ENCODE data around the gene ALG6. TPM values are rescaled to one million over a fixed set of nuclear protein-coding genes. Genes with fewer than 3 reads are reported as not detected.

The ALG6 gene
- total RNA-seq, 1 donor from 2014 or later: 8.4 TPM

- no peak for TF ChIP-seq CTCF (IDR thresholded peaks at IDR 0.05; ENCODE audit: partially characterized antibody, unreplicated experiment)
- H3K27ac Mint-ChIP-seq (ENCODE audit: unreplicated experiment): no peak overlapping the region
- H3K4me3 Mint-ChIP-seq (ENCODE audit: unreplicated experiment): no peak overlapping the region
- peaks cover 4% of the 10 kb centered on the region for H3K9me3 Mint-ChIP-seq (ENCODE audit: unreplicated experiment)
- H3K36me3 Mint-ChIP-seq (ENCODE audit: unreplicated experiment): peaks cover 9% of the 10 kb centered on the region
- H3K4me1 Mint-ChIP-seq (ENCODE audit: low read depth, unreplicated experiment): peaks cover 2% of the 10 kb centered on the region
- DNase-seq: no peak
- H3K27me3 Mint-ChIP-seq (ENCODE audit: unreplicated experiment): peaks cover 7% of the 10 kb centered on the region
Observed at GRCh38 chr1:63363014-63363413, 4.4 kb upstream of the ALG6 start.

- Mint-ChIP-seq H3K27me3 (ENCODE audit: unreplicated experiment) (peaks cover 7% of the 10 kb centered on the region), H3K27ac (ENCODE audit: unreplicated experiment) (peak overlapping the region; percentile 44), H3K4me1 (ENCODE audit: low read depth, unreplicated experiment) (peaks cover 2% of the 10 kb centered on the region), H3K36me3 (ENCODE audit: unreplicated experiment) (peaks cover 9% of the 10 kb centered on the region), H3K4me3 (ENCODE audit: unreplicated experiment) (peak overlapping the region; percentile 90), H3K9me3 (ENCODE audit: unreplicated experiment) (peaks cover 3% of the 10 kb centered on the region)
- DNase-seq: no peak
- TF ChIP-seq CTCF (IDR thresholded peaks at IDR 0.05; ENCODE audit: partially characterized antibody, unreplicated experiment): no peak
Observed at GRCh38 chr1:63366908-63367214, 566 bp upstream of the ALG6 start.

GRCh38 chr1:63368131-63368530, 704 bp downstream of the ALG6 start:
- Mint-ChIP-seq H3K27me3 (ENCODE audit: unreplicated experiment) (peaks cover 7% of the 10 kb centered on the region), H3K27ac (ENCODE audit: unreplicated experiment) (peak overlapping the region; percentile 75), H3K4me1 (ENCODE audit: low read depth, unreplicated experiment) (peaks cover 2% of the 10 kb centered on the region), H3K9me3 (ENCODE audit: unreplicated experiment) (peaks cover 3% of the 10 kb centered on the region), H3K36me3 (ENCODE audit: unreplicated experiment) (peaks cover 9% of the 10 kb centered on the region), H3K4me3 (ENCODE audit: unreplicated experiment) (peak overlapping the region; percentile 97)
- no peak for TF ChIP-seq CTCF (IDR thresholded peaks at IDR 0.05; ENCODE audit: partially characterized antibody, unreplicated experiment)
- no peak for DNase-seq

GRCh38 chr1:63379583-63379982, 12.2 kb downstream of the ALG6 start:
- no peak for DNase-seq
- Mint-ChIP-seq H3K9me3 (ENCODE audit: unreplicated experiment) (no peaks in the 10 kb centered on the region), H3K27me3 (ENCODE audit: unreplicated experiment) (no peaks in the 10 kb centered on the region), H3K36me3 (ENCODE audit: unreplicated experiment) (no peaks in the 10 kb centered on the region), H3K4me1 (ENCODE audit: low read depth, unreplicated experiment) (no peaks in the 10 kb centered on the region), H3K27ac (ENCODE audit: unreplicated experiment) (no peak overlapping the region), H3K4me3 (ENCODE audit: unreplicated experiment) (no peak overlapping the region)
- TF ChIP-seq CTCF (IDR thresholded peaks at IDR 0.05; ENCODE audit: partially characterized antibody, unreplicated experiment): no peak

GRCh38 chr1:63381741-63382140, 14.3 kb downstream of the ALG6 start:
- no peak for DNase-seq
- Mint-ChIP-seq H3K4me3 (ENCODE audit: unreplicated experiment) (no peak overlapping the region), H3K36me3 (ENCODE audit: unreplicated experiment) (no peaks in the 10 kb centered on the region), H3K27me3 (ENCODE audit: unreplicated experiment) (no peaks in the 10 kb centered on the region), H3K9me3 (ENCODE audit: unreplicated experiment) (no peaks in the 10 kb centered on the region), H3K27ac (ENCODE audit: unreplicated experiment) (no peak overlapping the region), H3K4me1 (ENCODE audit: low read depth, unreplicated experiment) (no peaks in the 10 kb centered on the region)
- TF ChIP-seq CTCF (IDR thresholded peaks at IDR 0.05; ENCODE audit: partially characterized antibody, unreplicated experiment): no peak

Data from glutamatergic neuron (in vitro differentiated cells).